ENCODE data around the gene MFRP. TPM values are rescaled to one million over a fixed set of nuclear protein-coding genes. Genes with fewer than 3 reads are reported as not detected.

MFRP gene
- total and polyA plus RNA-seq, 2 donors (not counting 1 experiment from before 2014, with no cell fraction given) = not detected

DNA sequence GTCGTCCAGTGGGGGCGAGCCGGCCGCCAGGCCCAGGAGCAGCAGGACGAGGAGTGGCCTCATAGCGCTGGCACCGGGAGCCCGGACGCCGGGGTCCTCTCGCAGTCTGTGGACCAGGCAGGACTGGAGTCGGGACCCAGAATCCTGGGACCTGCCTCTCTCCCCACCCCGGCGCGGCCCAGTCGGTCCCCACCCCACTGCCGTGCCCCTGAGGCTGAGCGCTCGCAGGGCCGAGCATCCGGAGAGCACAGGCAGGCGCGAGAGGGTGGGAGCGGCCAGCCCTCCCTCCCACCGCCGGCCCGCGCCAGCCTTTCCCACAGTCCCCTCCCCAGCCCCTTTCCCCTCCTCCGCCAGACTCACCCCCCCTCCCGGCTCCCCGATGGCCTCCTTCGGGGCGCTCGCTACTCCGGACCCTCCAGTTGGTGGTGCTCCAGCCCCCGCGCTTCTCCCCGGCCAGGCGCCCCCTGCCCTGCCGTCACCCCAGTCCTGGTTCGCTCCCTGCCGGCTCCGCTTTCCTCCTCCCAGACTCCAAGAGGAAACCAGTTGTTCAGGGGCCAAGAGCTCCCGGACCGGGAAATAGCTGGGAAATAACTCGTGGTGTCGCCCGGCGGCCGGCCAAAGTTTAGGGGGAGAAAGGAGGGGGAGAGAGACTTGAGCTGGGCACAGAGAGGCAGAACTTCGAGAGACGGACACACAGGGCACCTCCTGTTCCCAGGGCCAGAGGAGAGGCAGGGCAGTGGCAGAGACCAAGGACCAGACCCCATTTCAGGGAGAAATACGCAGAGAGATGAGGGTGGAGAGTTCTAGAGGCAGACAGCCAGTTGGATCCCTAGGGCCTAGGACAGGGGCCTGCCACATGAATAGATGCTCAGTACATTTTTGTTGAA, 5.9 kb downstream of the MFRP start, which contains the start of gene C1QTNF5:
Gene C1QTNF5 (minus strand): TSS at position 549 of the 887 bp plus-strand sequence. CDS start 486 bp downstream, at position 63.
- peaks cover 7% of the 10 kb centered on the region for H3K27me3 ChIP-seq (ENCODE audit: control insufficient read depth, insufficient read depth, low read length)
- peak within 1 kb of the TSS; percentile 44 to 70 (median 52) for H3K4me3 ChIP-seq (replicated peaks in 1 of 4; ENCODE audit: control extremely low read depth in 1 of 4, insufficient read depth in 1 of 4, low read depth in 3 of 4, low read length in 4 of 4)
- H3K9me3 ChIP-seq (ENCODE audit: control insufficient read depth, insufficient read depth, low read depth, low read length) = no peaks in the 10 kb centered on the region
- H3K4me2 ChIP-seq (ENCODE audit: extremely low read depth, insufficient read depth, low read length) = peak within 1 kb of the TSS; percentile 93
- H3K79me2 ChIP-seq (ENCODE audit: control insufficient read depth, insufficient read depth, low read length) = peaks cover 7% of the 10 kb centered on the region
- peaks cover 4% of the 10 kb centered on the region for H3K36me3 ChIP-seq (ENCODE audit: control insufficient read depth, insufficient read depth, low read length)
- H3K27ac ChIP-seq (ENCODE audit: insufficient read depth, low read length) = peak within 1 kb of the TSS; percentile 53
- peaks cover 25% of the 10 kb centered on the region for H3K4me1 ChIP-seq (ENCODE audit: control insufficient read depth, extremely low read depth, insufficient read depth, low read length)
- DNase-seq (ENCODE audit: low read depth in 2 of 2) = peak; percentile 71 to 83
- no peaks in the 10 kb centered on the region for H4K20me1 ChIP-seq (ENCODE audit: control insufficient read depth, extremely low read depth, insufficient read depth, low read length)
- TF ChIP-seq EZH2 (IDR thresholded peaks at IDR 0.05; ENCODE audit: low read length, missing control alignments) = no peak
- TF ChIP-seq, protein P1, sequence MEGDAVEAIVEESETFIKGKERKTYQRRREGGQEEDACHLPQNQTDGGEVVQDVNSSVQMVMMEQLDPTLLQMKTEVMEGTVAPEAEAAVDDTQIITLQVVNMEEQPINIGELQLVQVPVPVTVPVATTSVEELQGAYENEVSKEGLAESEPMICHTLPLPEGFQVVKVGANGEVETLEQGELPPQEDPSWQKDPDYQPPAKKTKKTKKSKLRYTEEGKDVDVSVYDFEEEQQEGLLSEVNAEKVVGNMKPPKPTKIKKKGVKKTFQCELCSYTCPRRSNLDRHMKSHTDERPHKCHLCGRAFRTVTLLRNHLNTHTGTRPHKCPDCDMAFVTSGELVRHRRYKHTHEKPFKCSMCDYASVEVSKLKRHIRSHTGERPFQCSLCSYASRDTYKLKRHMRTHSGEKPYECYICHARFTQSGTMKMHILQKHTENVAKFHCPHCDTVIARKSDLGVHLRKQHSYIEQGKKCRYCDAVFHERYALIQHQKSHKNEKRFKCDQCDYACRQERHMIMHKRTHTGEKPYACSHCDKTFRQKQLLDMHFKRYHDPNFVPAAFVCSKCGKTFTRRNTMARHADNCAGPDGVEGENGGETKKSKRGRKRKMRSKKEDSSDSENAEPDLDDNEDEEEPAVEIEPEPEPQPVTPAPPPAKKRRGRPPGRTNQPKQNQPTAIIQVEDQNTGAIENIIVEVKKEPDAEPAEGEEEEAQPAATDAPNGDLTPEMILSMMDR (conservative IDR thresholded peaks at IDR 0.05 in 1 of 2, IDR thresholded peaks at IDR 0.05 in 1 of 2; ENCODE audit: low read depth in 1 of 2, low read length in 2 of 2) = no peak
- peak within 1 kb of the TSS; percentile 66 for H3K9ac ChIP-seq (ENCODE audit: insufficient read depth, low read length)
- peak within 1 kb of the TSS; percentile 30 for H2AFZ ChIP-seq (ENCODE audit: low read length)

DNA sequence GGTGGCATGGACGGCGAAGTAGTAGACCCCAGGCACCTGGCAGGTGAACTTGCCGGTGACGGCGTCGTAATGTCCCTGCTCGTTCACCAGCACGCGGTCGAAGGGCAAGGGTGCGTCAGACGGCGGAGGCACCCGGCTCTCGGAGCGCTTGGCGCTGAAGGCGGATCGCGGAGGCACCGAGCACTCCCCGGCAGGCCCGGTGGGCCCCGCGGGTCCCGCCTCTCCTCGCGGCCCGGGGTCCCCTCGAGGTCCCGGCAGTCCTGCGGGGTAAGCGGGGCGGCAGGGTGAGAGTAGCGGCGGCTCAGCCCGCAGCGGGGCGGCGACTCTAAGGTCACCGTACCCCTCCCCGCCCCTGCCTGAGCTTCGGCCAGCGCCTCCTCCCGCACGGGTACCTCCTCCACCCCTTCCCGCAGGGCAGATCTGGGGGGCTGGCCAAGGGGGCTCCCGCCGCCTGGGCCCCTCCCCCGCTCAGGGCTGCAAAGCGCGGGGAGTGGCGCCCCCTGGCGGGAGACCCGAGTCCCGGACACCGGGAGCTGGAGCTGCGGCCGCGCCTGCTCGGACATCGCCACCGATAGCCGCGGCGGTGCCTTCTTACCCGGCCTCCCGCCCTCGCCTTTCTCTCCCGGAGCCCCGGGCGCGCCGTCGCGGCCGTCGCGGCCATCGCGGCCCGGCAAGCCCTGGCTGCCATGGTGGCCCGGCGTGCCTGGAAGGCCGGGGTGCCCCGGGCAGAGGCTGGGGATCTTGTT, 6.7 kb downstream of the MFRP start:
- peaks cover 16% of the 10 kb centered on the region for H3K79me2 ChIP-seq (ENCODE audit: control insufficient read depth, insufficient read depth, low read length)
- DNase-seq (ENCODE audit: low read depth in 2 of 2) = peak; percentile 42 to 56
- peak overlapping the region; percentile 30 for H2AFZ ChIP-seq (ENCODE audit: low read length)
- H3K36me3 ChIP-seq (ENCODE audit: control insufficient read depth, insufficient read depth, low read length) = peaks cover 4% of the 10 kb centered on the region
- peak overlapping the region; percentile 93 for H3K4me2 ChIP-seq (ENCODE audit: extremely low read depth, insufficient read depth, low read length)
- H3K27ac ChIP-seq (ENCODE audit: insufficient read depth, low read length) = peak overlapping the region; percentile 53
- H4K20me1 ChIP-seq (ENCODE audit: control insufficient read depth, extremely low read depth, insufficient read depth, low read length) = no peaks in the 10 kb centered on the region
- H3K4me3 ChIP-seq (replicated peaks in 1 of 4; ENCODE audit: control extremely low read depth in 1 of 4, insufficient read depth in 1 of 4, low read depth in 3 of 4, low read length in 4 of 4) = peak overlapping the region; percentile 44 to 70 (median 52)
- no peak for TF ChIP-seq EZH2 (IDR thresholded peaks at IDR 0.05; ENCODE audit: low read length, missing control alignments)
- TF ChIP-seq, protein P1 (conservative IDR thresholded peaks at IDR 0.05 in 1 of 2, IDR thresholded peaks at IDR 0.05 in 1 of 2; ENCODE audit: low read depth in 1 of 2, low read length in 2 of 2) = peak; percentile 59 to 76
- peaks cover 2% of the 10 kb centered on the region for H3K27me3 ChIP-seq (ENCODE audit: control insufficient read depth, insufficient read depth, low read length)
- no peaks in the 10 kb centered on the region for H3K9me3 ChIP-seq (ENCODE audit: control insufficient read depth, insufficient read depth, low read depth, low read length)
- H3K4me1 ChIP-seq (ENCODE audit: control insufficient read depth, extremely low read depth, insufficient read depth, low read length) = peaks cover 31% of the 10 kb centered on the region
- peak overlapping the region; percentile 66 for H3K9ac ChIP-seq (ENCODE audit: insufficient read depth, low read length)
